NCI-H2196 treated with DMSO at 0.1 percent for 48 hours (cell line): ENCODE measurements around the gene CYP26B1.

Source experiments
- DNase-seq: peaks from one replicate; lab custom pipeline; 2025; ENCODE audit not compliant: unreplicated experiment; lab: John Stamatoyannopoulos, UW

CYP26B1 gene

GRCh38 chr2:72084584-72084976 is 63.1 kb downstream of the CYP26B1 start:
- no peak for DNase-seq

GRCh38 chr2:72083751-72084583 is 63.7 kb downstream of the CYP26B1 start:
- DNase-seq = no peak

GRCh38 chr2:72082887-72083286 is 64.8 kb downstream of the CYP26B1 start:
- no peak for DNase-seq

- no peak for DNase-seq
These were observed 65.6 kb downstream of the CYP26B1 start for GRCh38 chr2:72082021-72082601.

GRCh38 chr2:72081451-72081850 is 66.2 kb downstream of the CYP26B1 start:
- DNase-seq = no peak

- no peak for DNase-seq
These were observed 67.1 kb downstream of the CYP26B1 start for GRCh38 chr2:72080286-72081145.
